HepG2 (cell line): ENCODE data around the gene TMEM187. TPM values are rescaled to one million over a fixed set of nuclear protein-coding genes. Genes with fewer than 3 reads are reported as not detected.
A peak's percentile ranks its signal among the peaks of the same experiment; 100 is the strongest.

Source experiments
- CBX5 ChIP-seq: sonication (generic); formaldehyde crosslinking; IDR thresholded peaks from 2 replicates; pipeline ENCODE4 v1.4.0; 2020; ENCODE audit warnings: missing genetic modification reagents, borderline replicate concordance
- REST ChIP-seq, 2 experiments: IDR thresholded peaks; 2 replicates each; pipeline ENCODE4 v1.6.1; 2011 to 2012; ENCODE audit warnings: low read length in 2 of 2, borderline replicate concordance in 1 of 2, low read depth in 1 of 2, mild to moderate bottlenecking in 1 of 2, moderate library complexity in 1 of 2
- ZNF512B ChIP-seq: sonication (generic); formaldehyde crosslinking; IDR thresholded peaks from 2 replicates; pipeline ENCODE4 v1.5.1; 2020; ENCODE audit warnings: missing genetic modification reagents, mild to moderate bottlenecking, borderline replicate concordance
- ZNF513 ChIP-seq: sonication (generic); formaldehyde crosslinking; conservative IDR thresholded peaks from 2 replicates; pipeline ENCODE4 v1.5.0; 2020; ENCODE audit warnings: missing genetic modification reagents
- ZNF687 ChIP-seq: sonication (generic); formaldehyde crosslinking; IDR thresholded peaks from 2 replicates; pipeline ENCODE4 v1.5.1; 2020; ENCODE audit warnings: mild to moderate bottlenecking, missing genetic modification reagents, moderate library complexity
- ZUFSP ChIP-seq: sonication (generic); formaldehyde crosslinking; IDR thresholded peaks from 2 replicates; pipeline ENCODE4 v1.9.0; 2021; ENCODE audit warnings: missing genetic modification reagents, mild to moderate bottlenecking, borderline replicate concordance
- polyA plus RNA-seq, 8 experiments: library from polyadenylated mRNA; depleted of rRNA in 3 of 8; stranded (reverse) in 7 of 8; unstranded in 1 of 8; fragments of >200 nt; fragmentation: Illumina TruSeq in 4 of 8; extraction: Trizol in 4 of 8; gene quantifications; 2 replicates each; pipeline versions ENCODE4 v1.2.1 to v1.2.3, GENCODE V29; 2011 to 2016; ENCODE audit warnings: low read depth in 4 of 8, missing spikeins in 1 of 8, mixed read lengths in 1 of 8; ENCODE audit not compliant: insufficient read depth in 1 of 8
- total RNA-seq, 5 experiments: library from RNA; depleted of rRNA; stranded (reverse); fragments of >200 nt; fragmentation: Illumina TruSeq; extraction: Trizol; gene quantifications; 2 replicates each; pipeline ENCODE4 v1.2.3, GENCODE V29; 2016; ENCODE audit warnings: low read depth in 1 of 5

The TMEM187 gene
- total and polyA plus RNA-seq, 2 of the 13 experiments (the other 11 are each of a cell fraction or from before 2014, with no cell fraction given), result 2.2 to 6.2 TPM

GRCh38 chrX:153922932-153923857, 49.4 kb upstream of the TMEM187 start (continued):
- TF ChIP-seq ZNF687 (0 out of 2 replicates have a peak, but pooled peaks have one; percentile 15), REST (IDR thresholded peaks at IDR 0.05; ENCODE audit: borderline replicate concordance in 1 of 2, low read depth in 1 of 2, low read length in 2 of 2) (no peak), ZNF513 (CRISPR knock-in tag) (no peak), CBX5 (CRISPR knock-in tag) (no peak), ZNF512B (CRISPR knock-in tag) (no peak), ZUFSP (CRISPR knock-in tag) (no peak)
